ENCODE results near the gene GBP4. TPM values are rescaled to one million over a fixed set of nuclear protein-coding genes. Genes with fewer than 3 reads are reported as not detected.

GBP4 gene
- total and polyA plus RNA-seq, 2 experiments from 2014 or later, result 0.03 TPM; not detected in 1

GRCh38 chr1:89133747-89134146, 65.0 kb downstream of the GBP4 start:
- Histone ChIP-seq H3K4me1 (ENCODE audit: insufficient read depth) (no peaks in the 10 kb centered on the region), H3K79me2 (replicated peaks; ENCODE audit: insufficient read depth) (no peaks in the 10 kb centered on the region), H3K36me3 (ENCODE audit: insufficient read depth) (no peaks in the 10 kb centered on the region), H3K27me3 (ENCODE audit: insufficient read depth) (no peaks in the 10 kb centered on the region), H3F3A (replicated peaks; ENCODE audit: low read depth) (no peaks in the 10 kb centered on the region), H3K27ac (ENCODE audit: low read depth) (no peak overlapping the region), H3K4me2 (no peak overlapping the region), H4K20me1 (replicated peaks; ENCODE audit: insufficient read depth) (no peaks in the 10 kb centered on the region), H3K4me3 (no peak overlapping the region), H2AFZ (no peak overlapping the region), H3K9me2 (ENCODE audit: insufficient read depth) (0 out of 2 replicates have a peak, but pooled peaks cover 7% of the 10 kb centered on the region)
- ATAC-seq (no peak), DNase-seq (ENCODE audit: low spot score) (no peak)
- no peaks in the 10 kb centered on the region for H3K9me3 Mint-ChIP-seq
- no peak overlapping the region for H3K27ac Mint-ChIP-seq
- no peak for TF ChIP-seq CTCF (conservative IDR thresholded peaks at IDR 0.05; ENCODE audit: low read depth in 2 of 2)
- TF ChIP-seq ETS1 (IDR thresholded peaks at IDR 0.05), result no peak
- no peak for TF ChIP-seq ZNF462 (CRISPR knock-in tag; IDR thresholded peaks at IDR 0.05)
- no peak for TF ChIP-seq JUNB (IDR thresholded peaks at IDR 0.05; ENCODE audit: unreplicated experiment)
- no peak for TF ChIP-seq REST (IDR thresholded peaks at IDR 0.05; ENCODE audit: unreplicated experiment)
- TF ChIP-seq ZNF331 (CRISPR knock-in tag; IDR thresholded peaks at IDR 0.05; ENCODE audit: low read depth), result no peak
- no peak for TF ChIP-seq STAT1 (IDR thresholded peaks at IDR 0.05; ENCODE audit: unreplicated experiment)
- no peak for TF ChIP-seq EZH2phosphoT487 (IDR thresholded peaks at IDR 0.05; ENCODE audit: unreplicated experiment)
- TF ChIP-seq ZNF114 (CRISPR knock-in tag; IDR thresholded peaks at IDR 0.05), result no peak
- TF ChIP-seq CREB1 (CRISPR knock-in tag; IDR thresholded peaks at IDR 0.05; ENCODE audit: low read depth), result no peak
- TF ChIP-seq EZH2 (IDR thresholded peaks at IDR 0.05; ENCODE audit: low read depth, unreplicated experiment), result no peak
- no peak for TF ChIP-seq NANOG (IDR thresholded peaks at IDR 0.05; ENCODE audit: borderline replicate concordance)
- no peak for TF ChIP-seq POLR2AphosphoS5 (IDR thresholded peaks at IDR 0.05; ENCODE audit: low read depth)
- no peak overlapping the region for H3K4me3 Mint-ChIP-seq
- H3K4me1 Mint-ChIP-seq, result no peaks in the 10 kb centered on the region
- no peaks in the 10 kb centered on the region for H3K27me3 Mint-ChIP-seq (ENCODE audit: insufficient read depth, low read depth, poor library complexity)
- no peaks in the 10 kb centered on the region for H3K36me3 Mint-ChIP-seq (ENCODE audit: low read depth)
